OCI-LY3 (cell line): ENCODE results near the gene KIAA0513.
"Not testable (repeated sequence)": the region's sequence is repeated elsewhere in the genome, so short reads cannot be mapped to it uniquely, and the experiment has no call there.

Experiments used
- H2AFZ ChIP-seq: fragments of 200-600, 300-600 bp; shearing (Covaris generic); 2 replicates; pipeline ENCODE4 v1.6.0; 2014; ENCODE audit warnings: antibody characterized with exemption, low read depth, low read length
- H3K27ac ChIP-seq: fragments of 200-600, 300-600 bp; sonication (generic); 2 replicates; pipeline ENCODE4 v1.5.1; 2014; ENCODE audit warnings: mild to moderate bottlenecking, low read length, moderate library complexity, mixed read lengths
- H3K27me3 ChIP-seq: fragments of 200-600, 300-600 bp; sonication (generic); 2 replicates; pipeline ENCODE4 v1.6.1; 2014; ENCODE audit warnings: low read depth, low read length, mixed read lengths
- H3K36me3 ChIP-seq: fragments of 200-600, 300-600 bp; sonication (generic); replicated peaks from 2 replicates; pipeline ENCODE3; 2014; ENCODE audit warnings: low read depth, low read length, mixed read lengths
- H3K4me1 ChIP-seq: fragments of 300-600, 200-600 bp; sonication (generic); 2 replicates; pipeline ENCODE4 v1.6.1; 2014; ENCODE audit warnings: low read length, mixed read lengths
- H3K4me2 ChIP-seq: fragments of 200-600, 300-600 bp; sonication (generic); 2 replicates; pipeline ENCODE4 v1.6.1; 2014; ENCODE audit warnings: low read length, mixed read lengths
- H3K4me3 ChIP-seq: fragments of 300-600, 200-600 bp; sonication (generic); 2 replicates; pipeline ENCODE4 v1.5.1; 2014; ENCODE audit warnings: antibody characterized with exemption, mild to moderate bottlenecking, low read length, moderate library complexity
- H3K79me2 ChIP-seq: fragments of 300-600, 200-600 bp; shearing (Covaris generic); 2 replicates; pipeline ENCODE4 v1.6.1; 2014; ENCODE audit warnings: mild to moderate bottlenecking, low read length, mixed read lengths
- H3K9ac ChIP-seq: fragments of 300-600, 200-600 bp; shearing (Covaris generic); 2 replicates; pipeline ENCODE4 v1.6.0; 2014; ENCODE audit warnings: mild to moderate bottlenecking, low read length, moderate library complexity
- H3K9me3 ChIP-seq: fragments of 200-600, 300-600 bp; shearing (Covaris generic); 2 replicates; pipeline ENCODE4 v1.6.1; 2014; ENCODE audit warnings: low read length, mixed read lengths; ENCODE audit not compliant: insufficient read depth
- H4K20me1 ChIP-seq: fragments of 200-600, 300-600 bp; sonication (generic); 2 replicates; pipeline ENCODE4 v1.6.1; 2016; ENCODE audit warnings: low read length, mixed read lengths; ENCODE audit not compliant: insufficient read depth
- CTCF ChIP-seq: fragments of 200-600, 300-600 bp; sonication (generic); IDR thresholded peaks from 2 replicates; pipeline ENCODE4 v1.5.1; 2014; ENCODE audit warnings: antibody characterized with exemption, low read length, low read depth
- EZH2phosphoT487 ChIP-seq: fragments of 200-600 bp; shearing (Covaris generic); IDR thresholded peaks from 2 replicates; pipeline ENCODE4 v1.6.1; 2018; ENCODE audit warnings: antibody characterized with exemption, mixed run types, low read depth

Gene KIAA0513

GRCh38 chr16:85120006-85120340 lies 92.4 kb downstream of the KIAA0513 start:
- Histone ChIP-seq H3K4me3 (no peak overlapping the region), H3K9me3 (no peaks in the 10 kb centered on the region), H3K9ac (no peak overlapping the region), H3K27ac (no peak overlapping the region), H2AFZ (no peak overlapping the region), H4K20me1 (no peaks in the 10 kb centered on the region), H3K27me3 (no peaks in the 10 kb centered on the region), H3K4me2 (no peak overlapping the region), H3K79me2 (no peaks in the 10 kb centered on the region), H3K4me1 (peaks cover 6% of the 10 kb centered on the region), H3K36me3 (no peaks in the 10 kb centered on the region)
- no peak for TF ChIP-seq CTCF
- no peak for TF ChIP-seq EZH2phosphoT487

GRCh38 chr16:85123441-85123840 lies 95.8 kb downstream of the KIAA0513 start:
- not testable (repeated sequence) for H2AFZ ChIP-seq, H3K4me1 ChIP-seq, H3K9ac ChIP-seq, H3K27me3 ChIP-seq, H3K4me3 ChIP-seq, H4K20me1 ChIP-seq, H3K9me3 ChIP-seq, H3K4me2 ChIP-seq, H3K27ac ChIP-seq, H3K79me2 ChIP-seq, H3K36me3 ChIP-seq

GRCh38 chr16:85123891-85124635 lies 96.5 kb downstream of the KIAA0513 start:
- no peak overlapping the region for H3K9ac ChIP-seq
- no peaks in the 10 kb centered on the region for H4K20me1 ChIP-seq
- H3K27ac ChIP-seq: no peak overlapping the region

GRCh38 chr16:85124636-85125346 lies 97.2 kb downstream of the KIAA0513 start:
- H3K27ac ChIP-seq: no peak overlapping the region
- H3K9ac ChIP-seq: no peak overlapping the region
- H3K4me2 ChIP-seq: no peak overlapping the region
- H4K20me1 ChIP-seq: no peaks in the 10 kb centered on the region
- H3K79me2 ChIP-seq: no peaks in the 10 kb centered on the region
- H3K4me1 ChIP-seq: no peaks in the 10 kb centered on the region
- H3K4me3 ChIP-seq: no peak overlapping the region
- no peaks in the 10 kb centered on the region for H3K27me3 ChIP-seq
- H3K9me3 ChIP-seq: no peaks in the 10 kb centered on the region
- TF ChIP-seq CTCF (no peak), EZH2phosphoT487 (no peak)
- H3K36me3 ChIP-seq: no peaks in the 10 kb centered on the region
- no peak overlapping the region for H2AFZ ChIP-seq

More at GRCh38 chr16:85123891-85124635, 96.5 kb downstream of the KIAA0513 start:
- Histone ChIP-seq H3K9me3 (no peaks in the 10 kb centered on the region), H3K36me3 (no peaks in the 10 kb centered on the region), H3K4me3 (no peak overlapping the region), H3K79me2 (no peaks in the 10 kb centered on the region), H3K27me3 (no peaks in the 10 kb centered on the region), H3K4me2 (no peak overlapping the region), H2AFZ (no peak overlapping the region), H3K4me1 (no peaks in the 10 kb centered on the region)
- no peak for TF ChIP-seq CTCF
- TF ChIP-seq EZH2phosphoT487: no peak
